Liver (tissue), 9 donors: ENCODE measurements around the gene RBFOX1. TPM values are rescaled to one million over a fixed set of nuclear protein-coding genes. Genes with fewer than 3 reads are reported as not detected.

ENCODE experiments used
- DNase-seq: peaks from one replicate; pipeline ENCODE4 v3.0.0-alpha.2; 2017; ENCODE audit warnings: low spot score
- H3K27ac ChIP-seq, 2 donors: one replicate each; pipeline ENCODE4 v1.7.0; 2013; ENCODE audit warnings: inconsistent platforms in 2 of 2, low read length in 2 of 2, control low read depth in 1 of 2, low read depth in 1 of 2, mild to moderate bottlenecking in 1 of 2
- H3K27me3 ChIP-seq, 4 donors: one replicate each; pipeline versions ENCODE4 v1.6.1 to v1.7.0; 2013; ENCODE audit warnings: low read length in 3 of 4, inconsistent platforms in 1 of 4, mild to moderate bottlenecking in 1 of 4, moderate library complexity in 1 of 4; ENCODE audit not compliant: control insufficient read depth in 4 of 4, insufficient read depth in 4 of 4
- H3K36me3 ChIP-seq, 4 donors: one replicate each; pipeline versions ENCODE4 v1.6.1 to v1.7.0; 2013; ENCODE audit warnings: low read length in 3 of 4, mild to moderate bottlenecking in 3 of 4, low read depth in 1 of 4, moderate library complexity in 1 of 4; ENCODE audit not compliant: control insufficient read depth in 4 of 4, insufficient read depth in 3 of 4
- H3K4me1 ChIP-seq, 4 donors: one replicate each; pipeline versions ENCODE4 v1.6.1 to v1.7.0; 2013; ENCODE audit warnings: low read length in 3 of 4, mild to moderate bottlenecking in 3 of 4, moderate library complexity in 1 of 4; ENCODE audit not compliant: control insufficient read depth in 4 of 4, insufficient read depth in 4 of 4
- H3K4me3 ChIP-seq, 3 donors: one replicate each; pipeline versions ENCODE4 v1.6.1 to v1.7.0; 2013; ENCODE audit warnings: low read length in 3 of 3, control low read depth in 1 of 3, low read depth in 1 of 3, mild to moderate bottlenecking in 1 of 3
- H3K9ac ChIP-seq, 2 donors: one replicate each; pipeline ENCODE4 v1.7.0; 2013; ENCODE audit warnings: low read length in 2 of 2, mild to moderate bottlenecking in 2 of 2, moderate library complexity in 2 of 2, control low read depth in 1 of 2, low read depth in 1 of 2
- H3K9me3 ChIP-seq, 4 donors: one replicate each; pipeline versions ENCODE4 v1.6.1 to v1.7.0; 2013; ENCODE audit warnings: low read length in 3 of 4; ENCODE audit not compliant: control insufficient read depth in 4 of 4
- ATF3 ChIP-seq: IDR thresholded peaks from 2 replicates; pipeline ENCODE4 v1.6.1; 2016; ENCODE audit warnings: antibody characterized with exemption
- CTCF ChIP-seq: fragments of 150-350 bp; IDR thresholded peaks from 2 replicates; pipeline ENCODE4 v1.5.1; 2017; ENCODE audit warnings: improper control_type of control experiment, low read depth, low read length; ENCODE audit not compliant: missing input control
- EGR1 ChIP-seq, 2 donors: IDR thresholded peaks; 2 replicates each; pipeline ENCODE4 v1.6.1; 2016 to 2018; ENCODE audit warnings: antibody characterized with exemption in 2 of 2, low read depth in 2 of 2
- FOXA1 ChIP-seq: IDR thresholded peaks from 2 replicates; pipeline ENCODE4 v1.6.1; 2016; ENCODE audit warnings: antibody characterized with exemption
- FOXA2 ChIP-seq: IDR thresholded peaks from 2 replicates; pipeline ENCODE4 v1.6.1; 2016; ENCODE audit warnings: antibody characterized with exemption
- GABPA ChIP-seq, 2 donors: IDR thresholded peaks in 1 of 2; conservative IDR thresholded peaks in 1 of 2; 2 replicates each; pipeline ENCODE4 v1.6.1; 2016; ENCODE audit warnings: antibody characterized with exemption in 2 of 2, mild to moderate bottlenecking in 1 of 2, moderate library complexity in 1 of 2
- HNF4A ChIP-seq, 2 donors: conservative IDR thresholded peaks; 2 replicates each; pipeline ENCODE4 v1.6.1; 2016; ENCODE audit warnings: antibody characterized with exemption in 2 of 2, mild to moderate bottlenecking in 2 of 2
- HNF4G ChIP-seq: IDR thresholded peaks from 2 replicates; pipeline ENCODE4 v1.6.1; 2016; ENCODE audit warnings: antibody characterized with exemption
- JUND ChIP-seq, 2 donors: IDR thresholded peaks; 2 replicates each; pipeline ENCODE4 v1.6.1; 2016; ENCODE audit warnings: antibody characterized with exemption in 2 of 2
- MAX ChIP-seq: IDR thresholded peaks from 2 replicates; pipeline ENCODE4 v1.6.1; 2016; ENCODE audit warnings: antibody characterized with exemption
- NR2F2 ChIP-seq: IDR thresholded peaks from 2 replicates; pipeline ENCODE4 v1.6.1; 2016; ENCODE audit warnings: antibody characterized with exemption
- RAD21 ChIP-seq, 2 donors: IDR thresholded peaks; 2 replicates each; pipeline ENCODE4 v1.6.1; 2016; ENCODE audit warnings: antibody characterized with exemption in 2 of 2, mild to moderate bottlenecking in 2 of 2
- REST ChIP-seq: IDR thresholded peaks from 2 replicates; pipeline ENCODE4 v1.6.1; 2016; ENCODE audit warnings: antibody characterized with exemption, mild to moderate bottlenecking
- RXRA ChIP-seq, 2 donors: IDR thresholded peaks; 2 replicates each; pipeline ENCODE4 v1.6.1; 2017 to 2018; ENCODE audit warnings: antibody characterized with exemption in 2 of 2, mild to moderate bottlenecking in 1 of 2
- SP1 ChIP-seq: IDR thresholded peaks from 2 replicates; pipeline ENCODE4 v1.6.1; 2018; ENCODE audit warnings: antibody characterized with exemption, mild to moderate bottlenecking
- TAF1 ChIP-seq: conservative IDR thresholded peaks from 2 replicates; pipeline ENCODE4 v1.6.1; 2016; ENCODE audit warnings: antibody characterized with exemption, mild to moderate bottlenecking
- YY1 ChIP-seq: IDR thresholded peaks from 2 replicates; pipeline ENCODE4 v1.6.1; 2016; ENCODE audit warnings: antibody characterized with exemption, mild to moderate bottlenecking
- ZBTB33 ChIP-seq: IDR thresholded peaks from 2 replicates; pipeline ENCODE4 v1.6.1; 2016; ENCODE audit warnings: antibody characterized with exemption
- WGBS: extraction: QIAGEN DNeasy Blood & Tissue Kit; methylation state at CpG from one replicate; pipeline ENCODE4 v1.1.7; 2013; 5-methylcytosine and 5-hydroxymethylcytosine counted together
- polyA plus RNA-seq, 2 donors: library from polyadenylated mRNA; stranded (reverse) in 1 of 2; unstranded in 1 of 2; fragments of 200-250 nt in 1 of 2; fragments of >200 nt in 1 of 2; fragmentation: Nextera tagmentation in 1 of 2; extraction: Ambion mirVana in 1 of 2; gene quantifications; one replicate each; pipeline versions ENCODE4 v1.2.1 to v1.2.3, GENCODE V29; 2013 to 2015
- total RNA-seq, 2 donors: library from RNA; depleted of rRNA; stranded (reverse); fragments of >200 nt; gene quantifications; one replicate each; pipeline ENCODE4 v1.2.3, GENCODE V29; 2014
- donor health status: healthy.
- donor health status: healthy.
- donor health status: healthy.
- donor health status: healthy.
- donor health status: healthy.

The RBFOX1 gene
- total and polyA plus RNA-seq, 4 donors = not detected

GRCh38 chr16:7511549-7512260 is 179.1 kb downstream of the RBFOX1 start:
- peaks cover 0 to 5% (median 0%) of the 10 kb centered on the region in 4 donors for H3K9me3 ChIP-seq
- peaks cover 0 to 2% (median 0%) of the 10 kb centered on the region in 4 donors for H3K27me3 ChIP-seq
- WGBS = 67% methylated on average over 7 of the region's 7 CpGs
- H3K4me1 ChIP-seq = no peaks in the 10 kb centered on the region
- H3K9ac ChIP-seq = no peak overlapping the region
- no peak overlapping the region for H3K27ac ChIP-seq
- no peak for TF ChIP-seq YY1
- TF ChIP-seq FOXA1 = no peak
- no peak for TF ChIP-seq ZBTB33
- TF ChIP-seq SP1 = no peak
- TF ChIP-seq HNF4G = no peak
- TF ChIP-seq ATF3 = no peak
- no peak for TF ChIP-seq GABPA (IDR thresholded peaks at IDR 0.05 in 1 of 2, conservative IDR thresholded peaks at IDR 0.05 in 1 of 2)
- no peak for TF ChIP-seq NR2F2
- TF ChIP-seq REST = no peak
- no peak for TF ChIP-seq MAX
- TF ChIP-seq CTCF = no peak
- no peak for TF ChIP-seq FOXA2
- no peak for TF ChIP-seq RXRA (IDR thresholded peaks at IDR 0.05)
- TF ChIP-seq HNF4A (conservative IDR thresholded peaks at IDR 0.05) = no peak
- no peak for TF ChIP-seq JUND (IDR thresholded peaks at IDR 0.05)
- no peak for TF ChIP-seq RAD21 (IDR thresholded peaks at IDR 0.05)
- no peak for TF ChIP-seq EGR1 (IDR thresholded peaks at IDR 0.05; ENCODE audit: low read depth in 2 of 2)
- TF ChIP-seq TAF1 = no peak
- no peak overlapping the region for H3K4me3 ChIP-seq
- H3K36me3 ChIP-seq = no peaks in the 10 kb centered on the region
- DNase-seq = no peak
